WTC11 (cell line): ENCODE data around the gene PIK3R1. TPM values are rescaled to one million over a fixed set of nuclear protein-coding genes. Genes with fewer than 3 reads are reported as not detected.
"Not testable (repeated sequence)": the region's sequence is repeated elsewhere in the genome, so short reads cannot be mapped to it uniquely, and the experiment has no call there.

Experiments used
- ATAC-seq: fragments of 200-7000 bp; cut with Tn5 transposase; 2 replicates; pipeline ENCODE4 v1.10.0; 2021; ENCODE audit warnings: mild to moderate bottlenecking, moderate library complexity
- CTCF ChIA-PET: fragments of 300-600 bp; sonication (Branson Sonifier 250); formaldehyde crosslinking; loops from one replicate; lab custom pipeline; 2021; ENCODE audit warnings: antibody characterized with exemption; lab: Charles Lee
- POLR2A ChIA-PET: fragments of 350-600 bp; sonication (Branson Sonifier 250); formaldehyde crosslinking; loops from one replicate; lab custom pipeline; 2021; ENCODE audit warnings: antibody characterized with exemption; lab: Charles Lee
- DNase-seq: peaks from one replicate; pipeline ENCODE4 v3.0.0; 2021; ENCODE audit warnings: low spot score
- H3K27ac Mint-ChIP-seq: 2 replicates; pipeline ENCODE4 v1.8.0; 2021; ENCODE audit warnings: mixed read lengths
- H3K27me3 Mint-ChIP-seq: 2 replicates; pipeline ENCODE4 v1.8.0; 2021; ENCODE audit warnings: low read depth, mild to moderate bottlenecking, moderate library complexity, mixed read lengths
- H3K36me3 Mint-ChIP-seq: 2 replicates; pipeline ENCODE4 v1.8.0; 2021; ENCODE audit warnings: mixed read lengths
- H3K4me1 Mint-ChIP-seq: 2 replicates; pipeline ENCODE4 v1.8.0; 2022; ENCODE audit warnings: mixed read lengths
- H3K4me3 Mint-ChIP-seq: 2 replicates; pipeline ENCODE4 v1.8.0; 2021; ENCODE audit warnings: mild to moderate bottlenecking, moderate library complexity, mixed read lengths
- H3K9me3 Mint-ChIP-seq: 2 replicates; pipeline ENCODE4 v1.8.0; 2021; ENCODE audit warnings: mixed read lengths
- EMX1 ChIP-seq: fragments of 250-450 bp; sonication (Bioruptor Pico); IDR thresholded peaks from 2 replicates; pipeline ENCODE4 v1.8.0; 2021; ENCODE audit warnings: mild to moderate bottlenecking
- FOXJ3 ChIP-seq: sonication (generic); formaldehyde crosslinking; IDR thresholded peaks from 2 replicates; pipeline ENCODE4 v1.9.0; 2021; ENCODE audit warnings: missing genetic modification reagents, mild to moderate bottlenecking, borderline replicate concordance
- HMGA2 ChIP-seq: fragments of 250-450 bp; sonication (Bioruptor Pico); IDR thresholded peaks from 2 replicates; pipeline ENCODE4 v1.4.0; 2021; ENCODE audit warnings: mild to moderate bottlenecking, moderate library complexity
- IRF2 ChIP-seq: sonication (generic); formaldehyde crosslinking; IDR thresholded peaks from 2 replicates; pipeline ENCODE4 v1.8.0; 2022; ENCODE audit warnings: low read depth, missing genetic modification reagents, borderline replicate concordance
- JAZF1 ChIP-seq: fragments of 250-450 bp; sonication (Bioruptor Pico); IDR thresholded peaks from 2 replicates; pipeline ENCODE4 v1.9.0; 2021; ENCODE audit warnings: moderate library complexity, mild to moderate bottlenecking, inconsistent platforms
- JUN ChIP-seq: sonication (generic); formaldehyde crosslinking; IDR thresholded peaks from 2 replicates; pipeline ENCODE4 v1.8.0; 2023; ENCODE audit warnings: mild to moderate bottlenecking, missing genetic modification reagents
- NR1H2 ChIP-seq: sonication (generic); formaldehyde crosslinking; IDR thresholded peaks from 2 replicates; pipeline ENCODE4 v1.9.0; 2021; ENCODE audit warnings: mild to moderate bottlenecking, moderate library complexity, missing genetic modification reagents
- NR3C1 ChIP-seq: sonication (generic); formaldehyde crosslinking; conservative IDR thresholded peaks from 2 replicates; pipeline ENCODE4 v1.8.1; 2023; ENCODE audit warnings: low read depth, mild to moderate bottlenecking, missing genetic modification reagents
- SMAD3 ChIP-seq: sonication (generic); formaldehyde crosslinking; IDR thresholded peaks from 2 replicates; pipeline ENCODE4 v1.8.0; 2022; ENCODE audit warnings: missing genetic modification reagents, mild to moderate bottlenecking, borderline replicate concordance
- ZNF671 ChIP-seq: fragments of 250-450 bp; sonication (Bioruptor Pico); IDR thresholded peaks from 2 replicates; pipeline ENCODE4 v1.8.0; 2021; ENCODE audit warnings: mild to moderate bottlenecking
- total RNA-seq: library from RNA; stranded (reverse); gene quantifications from 3 replicates; pipeline ENCODE4 v1.2.3, GENCODE V29; 2021
- TF ChIP-seq, protein P1 (sequence below): fragments of 250-450 bp; sonication (Bioruptor Pico); IDR thresholded peaks from 2 replicates; pipeline ENCODE4 v1.9.0; 2021; ENCODE audit warnings: moderate library complexity, mild to moderate bottlenecking, inconsistent platforms, borderline replicate concordance
- TF ChIP-seq, protein P2 (sequence below): sonication (generic); formaldehyde crosslinking; IDR thresholded peaks from 2 replicates; pipeline ENCODE4 v1.8.1; 2023; ENCODE audit warnings: mild to moderate bottlenecking, missing genetic modification reagents, borderline replicate concordance
- TF ChIP-seq, protein P3 (sequence below): fragments of 250-450 bp; sonication (Bioruptor Pico); IDR thresholded peaks from 2 replicates; pipeline ENCODE4 v2.1.2; 2022; ENCODE audit warnings: mild to moderate bottlenecking, moderate library complexity
- TF ChIP-seq, protein P4 (sequence below): fragments of 250-450 bp; sonication (Bioruptor Pico); conservative IDR thresholded peaks from 2 replicates; pipeline ENCODE4 v1.9.0; 2021; ENCODE audit warnings: mild to moderate bottlenecking

The PIK3R1 gene
- total RNA-seq, 1 experiment from 2014 or later, result 11.3 TPM

DNA sequence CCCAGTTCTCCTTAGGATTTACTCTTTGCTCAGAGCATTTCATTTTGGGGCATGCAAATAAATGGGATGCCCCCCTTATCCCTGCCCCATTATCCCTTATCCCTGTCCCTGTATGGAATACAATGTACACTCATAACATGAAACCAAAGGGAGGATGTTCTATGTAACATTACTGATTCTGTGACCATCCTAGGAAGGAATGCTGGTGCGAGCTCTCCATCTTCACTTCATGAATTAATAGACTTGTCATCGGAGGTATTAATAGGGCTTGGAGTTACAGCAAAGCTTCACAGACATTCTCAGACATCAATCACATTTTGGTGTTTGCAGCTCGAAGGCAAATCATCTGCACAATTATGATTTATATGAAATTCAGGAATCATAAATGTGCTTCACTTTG lies 20.4 kb upstream of the PIK3R1 start (continued):
- TF ChIP-seq, protein P1, sequence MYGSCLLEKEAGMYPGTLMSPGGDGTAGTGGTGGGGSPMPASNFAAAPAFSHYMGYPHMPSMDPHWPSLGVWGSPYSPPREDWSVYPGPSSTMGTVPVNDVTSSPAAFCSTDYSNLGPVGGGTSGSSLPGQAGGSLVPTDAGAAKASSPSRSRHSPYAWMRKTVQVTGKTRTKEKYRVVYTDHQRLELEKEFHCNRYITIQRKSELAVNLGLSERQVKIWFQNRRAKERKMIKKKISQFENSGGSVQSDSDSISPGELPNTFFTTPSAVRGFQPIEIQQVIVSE, result no peak
- TF ChIP-seq JUN (CRISPR knock-in tag), result no peak
- TF ChIP-seq, protein P2, sequence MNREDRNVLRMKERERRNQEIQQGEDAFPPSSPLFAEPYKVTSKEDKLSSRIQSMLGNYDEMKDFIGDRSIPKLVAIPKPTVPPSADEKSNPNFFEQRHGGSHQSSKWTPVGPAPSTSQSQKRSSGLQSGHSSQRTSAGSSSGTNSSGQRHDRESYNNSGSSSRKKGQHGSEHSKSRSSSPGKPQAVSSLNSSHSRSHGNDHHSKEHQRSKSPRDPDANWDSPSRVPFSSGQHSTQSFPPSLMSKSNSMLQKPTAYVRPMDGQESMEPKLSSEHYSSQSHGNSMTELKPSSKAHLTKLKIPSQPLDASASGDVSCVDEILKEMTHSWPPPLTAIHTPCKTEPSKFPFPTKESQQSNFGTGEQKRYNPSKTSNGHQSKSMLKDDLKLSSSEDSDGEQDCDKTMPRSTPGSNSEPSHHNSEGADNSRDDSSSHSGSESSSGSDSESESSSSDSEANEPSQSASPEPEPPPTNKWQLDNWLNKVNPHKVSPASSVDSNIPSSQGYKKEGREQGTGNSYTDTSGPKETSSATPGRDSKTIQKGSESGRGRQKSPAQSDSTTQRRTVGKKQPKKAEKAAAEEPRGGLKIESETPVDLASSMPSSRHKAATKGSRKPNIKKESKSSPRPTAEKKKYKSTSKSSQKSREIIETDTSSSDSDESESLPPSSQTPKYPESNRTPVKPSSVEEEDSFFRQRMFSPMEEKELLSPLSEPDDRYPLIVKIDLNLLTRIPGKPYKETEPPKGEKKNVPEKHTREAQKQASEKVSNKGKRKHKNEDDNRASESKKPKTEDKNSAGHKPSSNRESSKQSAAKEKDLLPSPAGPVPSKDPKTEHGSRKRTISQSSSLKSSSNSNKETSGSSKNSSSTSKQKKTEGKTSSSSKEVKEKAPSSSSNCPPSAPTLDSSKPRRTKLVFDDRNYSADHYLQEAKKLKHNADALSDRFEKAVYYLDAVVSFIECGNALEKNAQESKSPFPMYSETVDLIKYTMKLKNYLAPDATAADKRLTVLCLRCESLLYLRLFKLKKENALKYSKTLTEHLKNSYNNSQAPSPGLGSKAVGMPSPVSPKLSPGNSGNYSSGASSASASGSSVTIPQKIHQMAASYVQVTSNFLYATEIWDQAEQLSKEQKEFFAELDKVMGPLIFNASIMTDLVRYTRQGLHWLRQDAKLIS (CRISPR knock-in tag), result no peak

DNA sequence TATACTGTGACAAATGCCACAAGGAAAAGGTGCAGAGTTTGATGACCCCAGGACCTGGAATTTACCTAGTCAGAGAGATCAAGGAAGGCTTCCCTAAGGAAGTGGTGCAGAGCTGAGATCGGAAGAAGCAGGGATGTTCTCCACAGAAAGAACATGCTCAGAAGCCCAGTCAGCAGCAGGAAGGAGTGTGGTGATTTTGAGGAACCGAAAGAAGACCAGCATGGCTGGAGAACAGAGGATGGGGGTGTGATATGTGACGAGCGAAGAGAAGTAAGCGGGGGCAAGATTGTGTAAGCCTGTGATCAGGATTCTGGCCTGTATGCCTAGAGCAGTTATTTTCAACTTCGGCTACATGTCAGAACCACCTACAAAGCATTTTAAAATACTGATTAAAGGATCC lies 18.7 kb upstream of the PIK3R1 start:
- no peak for TF ChIP-seq NR3C1 (CRISPR knock-in tag)
- no peak for TF ChIP-seq FOXJ3 (CRISPR knock-in tag)
- no peak for TF ChIP-seq EMX1 (CRISPR knock-in tag)
- TF ChIP-seq, all 79 proteins: peak for 0
- Mint-ChIP-seq H3K9me3 (peaks cover 7% of the 10 kb centered on the region; the same call in 1 of the 2 replicates), H3K27ac (no peak overlapping the region), H3K36me3 (no peaks in the 10 kb centered on the region; the same call in 1 of the 2 replicates), H3K27me3 (peaks cover 12% of the 10 kb centered on the region), H3K4me1 (peaks cover 36% of the 10 kb centered on the region), H3K4me3 (no peak overlapping the region)
- no peak for ATAC-seq
- ChIA-PET POLR2A (no interaction called here), CTCF (no interaction called here)
- DNase-seq, result no peak

DNA sequence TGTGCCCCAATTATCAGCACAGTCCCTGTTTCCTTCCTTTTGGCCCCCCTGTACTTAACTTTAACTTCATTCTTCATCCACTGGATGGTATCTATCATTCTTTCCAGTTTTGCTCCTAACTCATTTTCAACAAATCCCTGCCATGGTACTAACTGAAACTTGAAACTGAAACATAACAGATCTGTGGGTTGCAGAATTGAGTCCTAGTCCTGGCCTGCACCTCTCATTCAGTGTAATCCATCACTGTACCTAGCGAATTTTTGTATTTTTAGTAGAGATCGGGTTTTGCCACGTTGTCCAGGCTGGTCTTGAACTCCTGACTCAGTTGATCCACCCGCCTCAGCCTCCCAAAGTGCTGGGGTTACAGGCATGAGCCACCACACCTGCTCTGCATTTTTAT lies 15.3 kb upstream of the PIK3R1 start:
- H3K27ac Mint-ChIP-seq, result no peak overlapping the region
- ChIA-PET CTCF (no interaction called here), POLR2A (no interaction called here)
- no peak for ATAC-seq
- no peak for DNase-seq
- peaks cover 7% of the 10 kb centered on the region; the same call in 1 of the 2 replicates for H3K9me3 Mint-ChIP-seq
- TF ChIP-seq SMAD3 (no peak), ZNF671 (CRISPR knock-in tag) (no peak), HMGA2 (CRISPR knock-in tag) (no peak), JAZF1 (CRISPR knock-in tag) (no peak), IRF2 (CRISPR knock-in tag) (no peak), NR1H2 (CRISPR knock-in tag) (no peak)
- TF ChIP-seq, protein P3, sequence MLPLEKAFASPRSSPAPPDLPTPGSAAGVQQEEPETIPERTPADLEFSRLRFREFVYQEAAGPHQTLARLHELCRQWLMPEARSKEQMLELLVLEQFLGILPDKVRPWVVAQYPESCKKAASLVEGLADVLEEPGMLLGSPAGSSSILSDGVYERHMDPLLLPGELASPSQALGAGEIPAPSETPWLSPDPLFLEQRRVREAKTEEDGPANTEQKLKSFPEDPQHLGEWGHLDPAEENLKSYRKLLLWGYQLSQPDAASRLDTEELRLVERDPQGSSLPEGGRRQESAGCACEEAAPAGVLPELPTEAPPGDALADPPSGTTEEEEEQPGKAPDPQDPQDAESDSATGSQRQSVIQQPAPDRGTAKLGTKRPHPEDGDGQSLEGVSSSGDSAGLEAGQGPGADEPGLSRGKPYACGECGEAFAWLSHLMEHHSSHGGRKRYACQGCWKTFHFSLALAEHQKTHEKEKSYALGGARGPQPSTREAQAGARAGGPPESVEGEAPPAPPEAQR (CRISPR knock-in tag), result no peak
- TF ChIP-seq, protein P4, sequence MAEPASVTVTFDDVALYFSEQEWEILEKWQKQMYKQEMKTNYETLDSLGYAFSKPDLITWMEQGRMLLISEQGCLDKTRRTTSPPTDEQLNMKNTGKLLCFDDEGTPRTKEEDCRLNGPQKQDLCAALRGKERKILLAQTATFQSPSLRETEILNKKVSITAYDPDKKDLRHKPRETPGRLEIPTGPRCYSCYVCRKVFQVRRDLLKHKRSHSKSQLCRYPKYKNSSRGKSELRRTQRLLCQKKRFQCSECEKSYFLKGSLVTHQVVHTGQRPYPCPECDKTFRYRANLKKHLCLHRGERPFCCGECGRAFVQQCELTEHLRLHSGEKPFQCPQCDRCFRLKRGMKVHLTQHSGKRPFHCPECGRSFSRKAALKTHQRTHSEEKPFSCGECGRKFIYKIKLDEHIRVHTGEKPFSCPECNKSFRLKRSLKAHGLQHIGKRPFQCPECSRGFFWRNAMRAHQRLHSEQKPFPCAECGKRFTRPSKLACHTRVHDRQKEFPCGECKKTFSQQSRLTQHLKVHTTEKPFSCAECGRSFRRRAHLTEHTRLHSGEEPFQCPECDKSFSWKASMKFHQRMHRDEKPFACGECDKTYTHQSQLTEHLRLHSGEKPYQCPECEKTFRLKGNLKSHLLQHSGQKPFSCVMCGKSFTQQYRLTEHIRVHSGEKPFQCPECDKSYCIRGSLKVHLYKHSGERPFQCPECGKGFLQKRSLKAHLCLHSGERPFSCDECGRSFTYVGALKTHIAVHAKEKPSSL (CRISPR knock-in tag), result no peak
- H3K27me3 Mint-ChIP-seq, result peaks cover 9% of the 10 kb centered on the region
- no peak overlapping the region for H3K4me3 Mint-ChIP-seq
- H3K4me1 Mint-ChIP-seq, result peaks cover 4% of the 10 kb centered on the region
- no peaks in the 10 kb centered on the region; the same call in 1 of the 2 replicates for H3K36me3 Mint-ChIP-seq

DNA sequence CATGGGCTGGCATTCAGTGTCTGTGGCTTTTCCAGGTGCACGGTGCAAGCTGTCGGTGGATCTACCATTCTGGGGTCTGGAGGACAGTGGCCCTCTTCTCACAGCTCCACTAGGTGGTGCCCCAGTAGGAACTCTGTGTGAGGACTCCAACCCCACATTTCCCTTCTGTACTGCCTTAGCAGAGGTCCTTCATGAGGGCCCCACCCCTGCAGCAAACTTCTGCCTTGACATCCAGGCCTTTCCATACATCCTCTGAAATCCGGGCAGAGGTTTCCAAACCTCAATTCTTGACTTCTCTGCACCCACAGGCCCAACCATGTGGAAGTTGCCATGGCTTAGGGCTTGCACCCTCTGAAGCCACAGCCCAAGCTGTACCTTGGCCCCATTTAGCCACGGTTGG lies 4.9 kb upstream of the PIK3R1 start:
- ATAC-seq, DNase-seq, POLR2A ChIA-PET, H3K27ac Mint-ChIP-seq, CTCF ChIA-PET, H3K4me3 Mint-ChIP-seq: not testable (repeated sequence)
- Mint-ChIP-seq H3K4me1 (peaks cover 18% of the 10 kb centered on the region), H3K36me3 (peaks cover 35% of the 10 kb centered on the region), H3K9me3 (peaks cover 40% of the 10 kb centered on the region), H3K27me3 (peaks cover 52% of the 10 kb centered on the region)
